Left lobe of liver (tissue), 2 donors: ENCODE data around the gene TBX4. TPM values are rescaled to one million over a fixed set of nuclear protein-coding genes. Genes with fewer than 3 reads are reported as not detected.

Experiments
- ATAC-seq: fragments of 200-7000 bp; cut with Tn5 transposase; one replicate; pipeline ENCODE4 v1.9.1; 2020; ENCODE audit warnings: mild to moderate bottlenecking, moderate library complexity
- DNase-seq: peaks from one replicate; pipeline ENCODE4 v3.0.0-alpha.2; 2020; ENCODE audit warnings: low spot score
- total RNA-seq: library from RNA; stranded (reverse); gene quantifications from one replicate; pipeline ENCODE4 v1.2.1, GENCODE V29; 2021
- donor health status: DM: no; HTN: no; CAD: no; lungs with moderate emphysema.
- donor health status: DM: no; HTN: yes; CAD: no.

Gene TBX4
- total RNA-seq, 1 donor from 2014 or later = not detected

DNA sequence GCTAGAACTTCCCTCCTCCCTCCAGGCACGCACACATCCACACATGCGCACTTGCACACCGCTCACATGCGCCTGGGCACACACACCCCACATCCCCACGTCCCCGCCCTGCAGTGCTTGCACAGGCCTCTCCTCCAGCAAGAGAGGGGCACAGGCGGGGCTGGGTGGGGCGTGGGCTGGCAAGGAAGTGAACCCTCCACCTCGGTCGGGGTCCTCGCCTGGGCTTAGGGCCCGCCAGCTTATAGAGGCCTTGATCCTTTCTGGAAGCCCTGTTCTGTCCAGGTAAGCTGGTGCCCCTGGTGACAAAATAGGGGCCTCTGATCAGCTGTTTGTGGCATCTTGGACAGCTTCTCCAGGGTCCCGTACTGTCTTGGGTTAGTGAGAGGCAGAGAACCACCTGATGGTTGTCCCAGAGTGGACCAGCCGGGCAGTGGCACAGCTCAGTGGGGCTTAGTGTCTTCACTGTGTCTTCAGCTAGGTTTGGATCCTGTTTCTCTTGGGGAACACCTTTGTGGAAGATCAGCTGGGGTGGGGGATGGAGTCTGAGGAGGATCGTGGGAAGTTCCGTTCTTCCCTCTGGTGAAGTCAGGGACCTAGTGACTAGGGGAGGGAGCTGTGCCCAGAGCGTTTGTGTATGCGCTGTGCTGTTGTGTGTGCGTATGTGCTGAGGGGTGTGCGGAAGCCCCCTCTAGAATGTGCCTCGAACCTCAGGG lies 12.1 kb downstream of the TBX4 start:
- DNase-seq (no peak), ATAC-seq (no peak)

GRCh38 chr17:61464843-61465180 lies 12.6 kb downstream of the TBX4 start:
- DNase-seq (no peak), ATAC-seq (no peak)

DNA sequence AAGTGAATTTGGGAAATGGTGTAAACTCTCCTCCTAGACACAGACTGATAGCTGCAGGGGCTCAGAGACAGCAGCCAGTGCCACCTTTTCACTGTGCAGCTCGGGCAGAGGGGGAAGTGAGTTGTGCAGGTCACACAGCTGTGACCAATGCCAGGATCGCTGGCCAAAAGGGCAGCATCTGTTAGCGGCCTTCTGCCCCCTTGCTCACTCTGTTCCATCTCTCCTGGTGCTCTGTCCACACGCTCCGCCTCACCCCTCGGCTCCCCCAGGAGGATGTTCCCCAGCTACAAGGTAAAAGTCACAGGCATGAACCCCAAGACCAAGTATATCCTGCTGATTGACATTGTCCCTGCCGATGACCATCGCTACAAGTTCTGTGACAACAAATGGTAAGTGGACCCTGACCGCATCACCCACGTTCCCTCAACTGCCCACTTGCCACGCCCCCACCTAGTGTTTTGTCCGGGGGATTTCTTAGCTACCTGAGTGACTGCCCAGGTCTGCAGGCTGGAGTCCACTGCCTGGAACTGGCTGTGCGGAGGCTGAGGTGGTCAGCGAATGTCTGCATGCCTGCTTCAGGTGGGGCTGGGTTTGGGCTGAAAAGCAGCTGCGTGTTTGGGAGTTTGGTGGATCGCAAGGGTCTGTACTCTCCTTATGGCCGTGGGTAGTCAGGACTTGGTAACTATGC lies 13.5 kb downstream of the TBX4 start:
- DNase-seq (no peak), ATAC-seq (peak; percentile 37)

GRCh38 chr17:61466246-61466645 lies 14.0 kb downstream of the TBX4 start:
- ATAC-seq (no peak), DNase-seq (no peak)

DNA sequence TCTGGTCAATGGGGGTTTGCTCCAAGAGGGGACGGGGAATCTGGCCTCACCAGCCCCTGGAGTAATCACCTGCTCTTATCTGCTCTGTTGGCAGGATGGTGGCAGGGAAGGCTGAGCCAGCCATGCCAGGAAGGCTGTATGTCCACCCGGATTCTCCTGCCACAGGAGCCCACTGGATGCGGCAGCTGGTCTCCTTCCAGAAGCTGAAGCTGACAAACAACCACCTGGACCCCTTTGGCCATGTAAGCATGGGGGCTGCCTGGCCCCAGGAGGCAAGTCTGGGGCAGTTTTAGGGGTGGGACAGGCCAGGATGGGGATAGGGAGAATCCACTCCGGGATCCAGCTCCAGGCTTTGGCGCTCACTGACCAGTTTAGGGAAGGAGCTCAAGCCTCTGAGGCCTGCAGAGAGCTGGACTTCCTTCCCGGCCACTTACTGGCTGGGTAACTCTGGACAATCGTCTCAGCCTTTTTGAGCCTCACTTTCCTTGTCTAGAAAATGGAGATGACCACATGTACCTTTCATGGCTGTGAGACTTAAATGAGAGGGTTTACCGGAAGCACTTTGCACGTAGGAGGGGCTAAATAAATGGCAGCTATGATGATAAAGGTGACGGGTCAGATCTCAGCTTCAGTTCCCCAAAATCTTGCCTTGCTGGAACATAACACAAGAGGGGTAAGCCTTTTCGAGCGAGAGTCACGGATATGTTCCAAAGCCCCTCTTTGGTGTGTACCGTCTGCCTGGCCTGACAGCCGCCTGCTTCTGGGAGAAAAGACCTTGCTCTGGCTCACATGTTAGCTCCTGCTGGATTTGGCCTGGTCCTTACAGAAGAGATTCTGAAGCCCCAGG lies 15.4 kb downstream of the TBX4 start:
- ATAC-seq = peak; percentile 51
- DNase-seq = no peak

DNA sequence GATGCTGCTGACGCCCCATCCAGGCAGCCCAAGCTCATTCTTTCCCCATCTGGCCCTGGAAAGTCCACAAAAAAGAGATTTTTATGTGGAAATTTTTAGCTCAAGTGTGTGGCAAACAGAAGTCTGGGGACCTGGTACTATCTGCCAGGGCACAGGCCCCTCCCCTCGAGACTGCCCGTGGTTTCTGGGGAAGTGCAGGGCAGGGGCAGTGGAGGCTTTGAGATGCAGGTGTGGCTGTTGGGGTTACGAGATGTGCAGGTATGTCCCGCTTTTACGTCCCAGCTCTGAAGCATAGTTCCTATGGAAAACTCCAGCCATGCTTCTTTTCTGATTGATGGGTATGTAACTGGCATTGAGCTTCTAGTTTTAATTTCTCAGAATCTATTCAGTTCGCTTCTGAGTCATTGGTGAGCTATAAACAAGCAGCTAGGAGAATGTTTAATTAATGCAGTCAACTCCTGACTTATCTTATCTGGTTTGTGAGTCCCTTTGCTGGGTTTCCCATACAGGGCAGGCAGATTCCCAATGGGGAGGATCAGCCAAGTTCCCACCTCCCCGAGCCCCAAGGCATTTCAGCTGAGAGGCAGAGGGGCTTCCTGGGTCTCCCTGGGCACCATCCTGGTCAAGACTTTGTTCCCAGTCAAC lies 16.2 kb downstream of the TBX4 start:
- DNase-seq = no peak
- ATAC-seq = no peak

DNA sequence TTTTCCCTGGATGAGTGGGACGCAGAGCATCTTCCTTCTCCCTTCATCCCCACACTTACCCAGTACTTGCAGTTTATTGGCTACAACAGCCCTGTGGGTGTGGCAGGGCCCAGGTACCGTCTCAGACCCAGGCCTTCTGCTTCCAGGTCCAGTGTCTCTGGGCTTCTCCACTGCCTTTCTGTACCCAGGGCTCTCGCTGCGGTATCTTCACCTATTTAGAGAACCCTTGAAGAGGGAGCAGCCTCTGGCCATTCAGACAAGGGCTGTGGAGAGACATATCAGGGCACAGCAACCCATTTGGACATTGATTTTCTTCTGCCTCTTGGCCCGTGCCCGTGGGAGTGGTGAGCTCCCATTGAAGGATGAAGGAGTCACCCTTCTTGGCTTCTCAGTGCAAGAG lies 17.3 kb downstream of the TBX4 start:
- no peak for ATAC-seq
- DNase-seq = no peak

DNA sequence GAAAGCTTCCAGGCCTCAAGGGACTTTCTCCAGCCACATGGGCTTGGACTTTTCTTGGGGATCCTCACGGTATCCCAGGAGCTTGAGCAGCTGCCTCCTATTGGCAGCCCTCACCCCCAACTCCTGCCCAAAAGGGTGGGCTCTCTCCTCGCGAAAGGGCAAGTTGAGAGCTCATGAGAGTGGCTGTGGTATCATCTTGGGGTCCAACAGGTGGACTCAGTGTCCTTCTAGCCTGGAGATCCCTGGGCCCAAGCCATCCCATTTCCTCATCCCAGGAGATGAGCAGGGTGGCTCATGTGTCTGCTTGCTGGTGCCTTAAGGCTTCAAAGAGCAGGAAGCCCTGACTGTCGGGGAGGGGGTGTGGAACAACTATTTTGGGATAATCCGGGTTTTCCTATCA lies 17.7 kb downstream of the TBX4 start:
- ATAC-seq (no peak), DNase-seq (no peak)

DNA sequence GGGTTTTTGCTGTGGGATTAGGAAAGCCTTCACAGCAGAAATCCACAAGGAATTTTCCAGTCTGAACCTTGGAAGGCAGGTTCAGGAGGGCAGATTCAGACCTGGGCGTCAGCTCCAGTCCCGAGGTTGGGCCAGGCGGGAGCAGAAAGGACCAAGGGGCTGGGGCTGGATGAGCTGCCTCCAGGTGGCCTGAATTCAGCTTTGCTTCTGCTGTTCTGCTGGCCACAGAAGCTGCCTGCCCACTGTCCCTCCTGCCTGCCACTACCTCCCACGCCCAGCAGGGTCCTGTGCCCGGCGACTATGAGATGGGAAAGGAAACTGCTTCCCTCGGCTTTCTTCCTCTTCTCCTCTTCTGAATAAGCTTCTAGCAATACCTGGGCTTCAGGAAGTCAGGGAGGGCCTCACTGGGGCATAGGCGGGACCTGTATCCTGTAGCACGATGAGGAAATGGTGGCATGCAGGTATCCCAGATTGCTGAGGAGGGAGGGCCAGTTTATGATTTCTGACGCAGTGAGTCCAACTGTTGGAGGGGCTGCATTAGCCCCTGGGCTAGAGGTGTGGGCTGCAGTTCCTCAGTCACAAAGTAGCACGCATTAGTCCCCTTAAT lies 18.4 kb downstream of the TBX4 start:
- no peak for DNase-seq

DNA sequence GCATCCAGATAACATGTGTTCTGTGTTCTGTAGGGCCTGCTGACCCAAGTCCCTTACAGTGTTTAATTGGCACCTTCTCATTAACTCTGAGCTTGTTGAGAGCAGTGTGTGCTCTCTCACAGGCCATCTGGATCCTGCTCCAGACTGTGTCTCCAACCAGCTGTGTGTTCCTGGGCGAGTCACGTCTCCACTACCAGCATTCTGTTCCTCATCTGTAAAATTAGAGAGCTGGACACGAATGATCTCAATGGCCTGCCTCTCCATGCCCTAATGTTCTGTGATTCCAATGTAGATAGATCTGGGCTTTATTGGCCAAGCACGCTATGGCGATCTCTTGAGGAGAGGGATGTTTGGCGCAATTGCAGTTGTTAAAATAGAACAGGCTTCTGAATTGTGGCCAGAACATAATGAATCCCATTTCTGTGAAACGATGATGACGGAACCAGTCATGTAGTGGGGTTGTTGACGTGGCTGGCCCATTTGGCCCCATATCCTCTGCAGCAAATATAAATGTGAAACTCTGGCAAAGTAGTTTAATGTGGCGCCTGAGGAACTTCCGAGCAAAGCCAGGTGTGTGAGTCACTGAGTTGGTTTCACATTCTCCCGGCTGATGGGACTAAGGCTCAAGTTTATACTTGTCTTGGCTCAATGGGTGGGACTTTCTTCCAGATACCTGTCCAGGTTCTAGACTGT lies 22.2 kb downstream of the TBX4 start:
- no peak for ATAC-seq
- no peak for DNase-seq

More for the DNA sequence above, 18.4 kb downstream of the TBX4 start:
- no peak for ATAC-seq

DNA sequence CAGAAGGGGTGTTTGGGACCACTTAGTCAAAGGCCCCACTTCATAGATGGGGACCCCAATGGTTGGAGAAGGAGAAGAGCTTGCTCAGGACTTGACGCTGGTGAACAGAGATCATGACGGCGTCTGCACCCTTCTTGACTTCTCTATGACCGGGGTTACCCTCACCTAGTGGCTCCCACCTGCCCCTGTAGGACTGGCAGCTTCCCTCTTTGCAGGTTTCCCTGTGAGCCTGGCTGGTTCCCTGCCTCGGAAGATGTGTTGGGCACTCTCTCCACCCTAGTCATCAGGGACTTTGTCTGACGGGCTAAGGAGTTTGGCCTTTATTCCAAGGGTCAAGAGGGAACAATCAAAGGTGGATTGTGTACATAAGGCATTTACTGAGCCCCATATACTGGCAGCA lies 22.7 kb downstream of the TBX4 start:
- no peak for DNase-seq
- ATAC-seq = no peak

- no peak for ATAC-seq
- no peak for DNase-seq
Measured at GRCh38 chr17:61475726-61476125, 23.5 kb downstream of the TBX4 start.

DNA sequence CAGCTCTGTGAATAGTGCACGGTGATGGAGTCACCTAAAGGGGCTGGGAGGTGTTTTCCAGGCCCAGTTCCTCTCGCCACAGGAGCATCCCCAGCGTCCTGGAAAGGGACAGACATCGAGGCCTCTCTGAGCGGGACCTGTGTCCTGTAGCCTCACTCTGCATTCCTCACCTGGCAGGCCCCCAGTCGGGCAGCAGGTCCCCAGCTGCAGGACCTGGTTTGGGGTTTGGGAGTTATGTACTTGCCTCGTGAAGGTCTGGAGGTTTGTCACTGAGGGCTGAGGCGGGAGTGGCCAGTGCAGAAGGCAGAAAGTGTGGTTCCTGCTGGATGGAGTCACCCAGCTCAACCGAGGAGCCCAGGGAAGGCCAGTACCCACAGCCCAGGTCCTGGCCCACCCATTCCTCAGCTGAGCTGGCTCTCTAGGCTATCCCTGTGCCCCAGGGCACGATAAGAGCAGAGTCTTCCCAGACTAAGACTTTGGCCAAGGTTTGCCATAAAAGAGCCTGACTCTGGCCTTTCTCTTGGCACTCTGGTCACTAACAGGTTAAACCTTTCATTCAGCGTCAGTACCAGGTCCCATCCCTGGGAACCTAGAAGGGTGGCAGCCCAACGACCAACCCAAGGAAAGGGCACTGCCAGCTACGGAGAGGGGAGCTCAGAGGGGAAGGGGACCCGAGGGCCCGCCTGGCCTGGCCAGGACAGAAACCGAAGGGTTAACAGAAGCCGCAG lies 24.4 kb downstream of the TBX4 start:
- DNase-seq (no peak), ATAC-seq (no peak)

- no peak for DNase-seq
- no peak for ATAC-seq
Measured at GRCh38 chr17:61477204-61477834, 25.1 kb downstream of the TBX4 start.

DNA sequence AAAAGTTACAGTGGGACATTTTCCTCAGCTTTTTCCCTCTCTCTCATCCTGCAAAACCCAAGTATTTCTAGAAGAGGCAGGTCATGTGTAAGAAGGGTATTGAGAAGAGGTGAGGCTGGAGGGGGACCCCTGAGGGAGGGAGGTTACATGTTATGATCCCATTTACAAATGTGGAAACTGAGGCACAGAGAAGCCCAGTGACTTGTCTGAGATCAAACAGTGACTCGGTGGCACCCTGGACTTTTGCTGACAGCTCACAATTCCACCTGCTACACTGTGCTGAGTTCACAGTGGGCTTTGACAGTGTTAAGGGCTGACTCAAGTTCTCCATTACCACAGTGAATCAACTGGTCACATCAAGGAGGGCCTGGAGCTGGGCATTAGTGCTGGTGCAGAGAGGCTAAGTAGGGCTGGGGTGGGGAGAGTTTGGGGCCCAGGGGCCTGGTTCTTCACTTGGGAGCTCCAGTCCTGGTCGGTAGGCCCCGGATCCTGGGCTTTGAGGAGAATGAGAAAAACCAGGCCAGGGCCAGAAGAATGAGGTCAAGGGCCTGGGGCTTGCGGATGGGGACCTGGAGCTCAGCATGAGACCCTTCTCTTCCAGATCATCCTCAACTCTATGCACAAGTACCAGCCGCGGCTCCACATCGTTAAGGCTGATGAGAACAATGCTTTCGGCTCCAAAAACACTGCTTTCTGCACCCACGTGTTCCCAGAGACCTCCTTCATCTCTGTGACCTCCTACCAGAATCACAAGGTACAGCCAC lies 26.0 kb downstream of the TBX4 start:
- ATAC-seq (no peak), DNase-seq (no peak)

- no peak for DNase-seq
- no peak for ATAC-seq
Measured at GRCh38 chr17:61478790-61479492, 26.7 kb downstream of the TBX4 start.

DNA sequence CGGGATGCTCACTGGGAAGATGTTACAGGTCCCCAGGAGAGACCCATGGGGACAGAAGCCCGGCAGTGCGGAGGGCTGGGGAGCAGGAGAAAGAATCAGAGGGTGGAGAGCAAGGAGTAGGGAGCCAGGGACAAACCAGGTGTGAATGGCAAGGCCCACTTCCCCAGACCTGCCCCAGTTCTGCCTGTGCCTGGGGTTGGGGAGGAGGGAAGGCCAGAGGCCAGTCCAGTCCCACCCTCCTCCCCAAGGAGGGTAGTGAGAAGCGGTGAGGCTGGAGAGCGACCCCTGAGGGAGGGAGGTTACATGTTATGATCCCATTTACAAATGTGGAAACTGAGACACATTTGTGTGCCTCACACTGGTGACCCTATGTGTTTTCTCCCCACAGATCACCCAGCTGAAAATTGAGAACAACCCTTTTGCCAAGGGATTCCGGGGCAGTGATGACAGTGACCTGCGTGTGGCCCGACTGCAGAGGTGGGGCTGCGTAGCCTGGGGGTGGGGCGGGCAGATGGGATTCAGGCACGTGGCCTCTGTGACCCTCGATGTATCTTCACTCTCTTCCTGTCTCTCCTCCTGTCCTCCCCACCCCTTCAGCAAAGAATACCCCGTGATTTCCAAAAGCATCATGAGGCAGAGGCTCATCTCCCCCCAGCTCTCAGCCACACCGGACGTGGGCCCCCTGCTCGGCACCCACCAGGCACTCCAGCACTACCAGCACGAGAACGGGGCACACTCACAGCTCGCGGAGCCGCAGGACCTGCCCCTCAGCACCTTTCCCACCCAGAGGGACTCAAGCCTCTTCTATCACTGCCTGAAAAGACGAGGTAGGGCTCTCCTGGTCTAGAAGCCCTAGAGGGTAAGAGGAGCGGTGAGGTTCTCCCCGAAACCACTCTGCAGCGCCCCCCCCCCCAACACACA lies 27.5 kb downstream of the TBX4 start:
- ATAC-seq (no peak), DNase-seq (no peak)
